GM18520 (cell line): ENCODE data around the gene UQCC5.

ENCODE experiments used
- ATAC-seq: cut with Tn5 transposase; IDR thresholded peaks from one replicate; pipeline ENCODE4 v1.9.1; 2021; ENCODE audit not compliant: unreplicated experiment

The UQCC5 gene

GRCh38 chr3:52536369-52537164 lies at the start of gene UQCC5:
Gene UQCC5, plus strand, starts transcription at chr3:52536605. Its CDS starts 151 bp downstream, at chr3:52536756.
- ATAC-seq = peak; percentile 84

- no peak for ATAC-seq
Measured at GRCh38 chr3:52487050-52487787, 49.2 kb upstream of the UQCC5 start.

- ATAC-seq = no peak
Measured at GRCh38 chr3:52487788-52488691, 48.4 kb upstream of the UQCC5 start.

- ATAC-seq = no peak
Measured at GRCh38 chr3:52488746-52489145, 47.7 kb upstream of the UQCC5 start.

- no peak for ATAC-seq
Measured at GRCh38 chr3:52489453-52489852, 47.0 kb upstream of the UQCC5 start.

GRCh38 chr3:52490035-52490938 lies 46.1 kb upstream of the UQCC5 start:
- ATAC-seq = no peak

GRCh38 chr3:52490939-52491526 lies 45.4 kb upstream of the UQCC5 start:
- no peak for ATAC-seq

GRCh38 chr3:52492059-52492458 lies 44.3 kb upstream of the UQCC5 start:
- ATAC-seq = no peak

- ATAC-seq = no peak
Measured at GRCh38 chr3:52493232-52494017, 43.0 kb upstream of the UQCC5 start.

- no peak for ATAC-seq
Measured at GRCh38 chr3:52494445-52494844, 42.0 kb upstream of the UQCC5 start.

- ATAC-seq = no peak
Measured at GRCh38 chr3:52494886-52495495, 41.4 kb upstream of the UQCC5 start, which contains the start of gene STAB1. Gene STAB1, plus strand, starts transcription at chr3:52495338. Its CDS starts 76 bp downstream, at chr3:52495414.

- ATAC-seq = no peak
Measured at GRCh38 chr3:52495777-52496602, 40.4 kb upstream of the UQCC5 start.

GRCh38 chr3:52498137-52499054 lies 38.0 kb upstream of the UQCC5 start:
- no peak for ATAC-seq

- no peak for ATAC-seq
Measured at GRCh38 chr3:52501046-52501445, 35.4 kb upstream of the UQCC5 start.

GRCh38 chr3:52502001-52502400 lies 34.4 kb upstream of the UQCC5 start:
- no peak for ATAC-seq

- ATAC-seq = no peak
Measured at GRCh38 chr3:52502808-52503350, 33.5 kb upstream of the UQCC5 start.
